OCI-LY3 (cell line): ENCODE data around the gene STRIP1.

Source experiments
- CTCF ChIP-seq: fragments of 200-600, 300-600 bp; sonication (generic); IDR thresholded peaks from 2 replicates; pipeline ENCODE4 v1.5.1; 2014; ENCODE audit warnings: antibody characterized with exemption, low read length, low read depth
- EZH2phosphoT487 ChIP-seq: fragments of 200-600 bp; shearing (Covaris generic); IDR thresholded peaks from 2 replicates; pipeline ENCODE4 v1.6.1; 2018; ENCODE audit warnings: antibody characterized with exemption, mixed run types, low read depth

DNA sequence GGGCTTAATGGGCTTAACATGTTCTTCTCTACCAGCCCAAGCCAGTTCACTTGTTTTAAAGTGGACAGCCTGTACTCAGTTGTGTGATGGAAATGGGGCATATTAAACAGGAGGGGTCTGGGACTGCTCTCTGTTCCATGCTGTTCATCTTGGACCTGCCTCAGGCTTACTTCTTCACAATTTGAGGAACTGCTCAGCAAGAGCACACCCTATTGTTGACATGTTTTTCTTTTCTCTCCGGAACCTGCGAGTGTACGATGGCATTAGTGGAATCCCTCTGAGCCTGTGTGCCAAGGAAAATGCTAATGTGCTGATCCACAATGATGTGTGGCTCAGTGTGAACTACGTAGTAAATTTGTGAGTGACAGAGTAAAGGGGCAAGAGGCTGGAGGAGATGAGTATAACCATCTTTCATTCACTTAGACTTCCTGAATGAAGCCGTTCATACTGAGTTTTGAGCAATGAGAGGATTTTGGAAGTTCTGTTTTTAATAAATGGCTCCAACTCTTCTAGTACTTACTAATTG is 43.0 kb upstream of the STRIP1 start:
- TF ChIP-seq CTCF = no peak
- TF ChIP-seq EZH2phosphoT487 = no peak
